LNCaP clone FGC (cell line): ENCODE data around the gene AMIGO2.
"Not testable (repeated sequence)": the region's sequence is repeated elsewhere in the genome, so short reads cannot be mapped to it uniquely, and the experiment has no call there.

Source experiments
- DNase-seq: peaks from one replicate; pipeline ENCODE4 v3.0.0-alpha.2; 2011; ENCODE audit warnings: low read depth
- H3K4me3 ChIP-seq: 2 replicates; pipeline ENCODE4 v1.5.1; 2011; ENCODE audit warnings: mild to moderate bottlenecking, low read depth, low read length, control low read depth
- CTCF ChIP-seq: IDR thresholded peaks from 2 replicates; pipeline ENCODE4 v1.5.1; 2012; ENCODE audit warnings: mild to moderate bottlenecking; ENCODE audit not compliant: control insufficient read depth, insufficient read depth; ENCODE audit errors: extremely low read depth

AMIGO2 gene

DNA sequence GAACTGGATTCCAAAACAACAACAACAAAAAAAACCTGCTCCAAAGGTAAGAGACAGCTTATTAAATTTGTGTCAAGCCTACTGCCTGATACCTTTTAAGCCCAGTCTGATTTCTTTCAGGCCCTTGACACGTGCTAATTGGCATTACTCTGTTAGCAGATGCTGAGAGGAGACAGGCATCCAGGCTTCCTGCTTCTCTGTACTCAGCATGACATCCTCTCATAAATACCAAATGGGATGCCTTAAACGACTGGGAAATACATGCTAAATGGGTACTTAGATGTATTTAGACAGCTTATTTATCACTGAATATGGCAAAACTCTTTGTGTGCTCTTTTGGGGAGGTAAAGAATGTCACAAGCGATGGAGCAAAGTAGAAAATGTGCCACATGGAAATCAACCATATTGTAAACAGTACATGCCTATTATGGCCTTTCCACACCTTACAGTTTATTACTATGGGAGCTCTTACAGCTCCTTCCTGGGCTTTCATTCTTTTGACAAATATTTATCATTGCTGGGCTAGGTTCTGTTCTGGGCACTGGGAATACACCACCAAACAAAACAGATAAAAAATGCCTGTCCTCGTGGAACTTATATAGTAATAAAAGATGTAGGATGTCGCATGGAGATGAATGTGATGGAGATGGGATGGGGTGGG lies 11.9 kb downstream of the AMIGO2 start:
- no peak for TF ChIP-seq CTCF
- H3K4me3 ChIP-seq: no peak overlapping the region
- no peak for DNase-seq

DNA sequence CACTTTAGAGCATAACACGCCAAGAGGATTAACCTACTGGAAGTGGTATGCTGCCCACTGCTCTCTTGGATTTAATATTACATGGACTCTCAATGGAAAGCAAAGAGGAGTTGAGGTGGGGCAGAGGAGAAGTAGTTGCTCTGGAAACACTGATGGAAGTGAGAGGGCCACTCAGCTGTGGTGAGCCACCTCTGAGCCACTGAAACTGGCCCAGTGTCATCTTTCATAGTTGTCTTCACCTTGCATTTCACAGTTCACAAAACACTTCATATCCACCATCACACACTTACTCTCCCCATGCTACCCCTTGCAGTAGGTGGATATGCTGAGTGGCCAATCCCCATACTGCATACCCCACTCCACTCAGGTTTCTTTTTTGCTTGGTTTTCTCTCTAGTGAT lies 12.6 kb downstream of the AMIGO2 start:
- no peak overlapping the region for H3K4me3 ChIP-seq
- DNase-seq: no peak
- no peak for TF ChIP-seq CTCF

DNA sequence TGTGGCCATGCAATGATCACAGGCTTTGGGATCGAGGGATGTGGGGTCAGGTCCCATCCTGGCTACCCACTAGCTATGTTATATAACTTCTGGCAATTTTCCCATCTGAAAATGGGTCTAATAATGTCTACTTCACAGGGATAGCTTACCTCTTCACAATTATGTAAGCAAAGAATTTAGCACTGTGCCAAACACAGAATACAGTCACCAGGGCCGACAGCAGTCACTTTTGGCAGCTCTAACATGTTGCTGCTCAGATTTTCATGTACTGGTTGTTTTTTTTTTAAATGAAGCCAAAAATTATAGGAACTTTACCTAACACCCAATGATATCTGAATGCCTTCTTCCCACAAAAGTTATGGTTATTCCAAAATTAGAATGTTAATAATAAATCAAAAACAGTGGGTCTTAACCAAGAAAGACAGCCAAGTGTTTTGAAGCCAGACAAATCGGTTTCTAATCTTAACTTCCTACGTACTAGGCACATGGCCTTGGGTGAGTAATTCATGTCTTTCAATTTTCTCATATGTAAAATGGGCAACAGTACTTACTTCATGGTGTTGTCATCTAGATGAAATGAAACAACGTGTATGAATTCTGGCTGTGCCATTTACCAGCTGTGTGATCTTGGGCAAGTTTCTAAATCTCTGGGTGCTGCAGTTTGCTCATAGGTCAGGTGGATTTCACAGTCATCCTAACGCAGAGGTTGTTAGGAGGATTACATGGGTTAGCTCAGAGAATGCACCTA lies 13.3 kb downstream of the AMIGO2 start:
- no peak for TF ChIP-seq CTCF
- H3K4me3 ChIP-seq: no peak overlapping the region
- no peak for DNase-seq

- DNase-seq: no peak
- TF ChIP-seq CTCF: no peak
- no peak overlapping the region for H3K4me3 ChIP-seq
These were observed 14.2 kb downstream of the AMIGO2 start for GRCh38 chr12:47065546-47065945.

DNA sequence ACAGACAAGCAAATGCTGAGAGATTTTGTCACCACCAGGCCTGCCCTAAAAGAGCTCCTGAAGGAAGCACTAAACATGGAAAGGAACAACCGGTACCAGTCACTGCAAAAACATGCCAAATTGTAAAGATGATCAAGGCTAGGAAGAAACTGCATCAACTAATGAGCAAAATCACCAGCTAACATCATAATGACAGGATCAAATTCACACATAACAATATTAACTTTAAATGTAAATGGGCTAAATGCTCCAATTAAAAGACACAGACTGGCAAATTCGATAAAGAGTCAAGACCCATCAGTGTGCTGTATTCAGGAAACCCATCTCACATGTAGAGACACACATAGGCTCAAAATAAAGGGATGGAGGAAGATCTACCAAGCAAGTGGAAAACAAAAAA lies 21.1 kb downstream of the AMIGO2 start:
- H3K4me3 ChIP-seq, DNase-seq: not testable (repeated sequence)

DNA sequence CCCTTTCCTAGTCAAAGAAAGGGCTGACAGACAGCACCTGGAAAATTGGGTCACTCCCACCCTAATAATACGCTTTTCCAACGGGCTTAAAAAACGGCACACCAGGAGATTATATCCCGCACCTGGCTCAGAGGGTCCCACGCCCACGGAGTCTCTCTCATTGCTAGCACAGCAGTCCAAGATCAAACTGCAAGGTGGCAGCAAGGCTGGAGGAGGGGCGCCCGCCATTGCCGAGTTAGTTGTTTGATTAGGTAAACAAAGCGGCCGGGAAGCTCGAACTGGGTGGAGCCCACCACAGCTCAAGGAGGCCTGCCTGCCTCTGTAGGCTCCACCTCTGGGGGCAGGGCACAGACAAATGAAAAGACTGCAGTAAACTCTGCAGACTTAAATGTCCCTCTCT lies 22.8 kb downstream of the AMIGO2 start:
- H3K4me3 ChIP-seq, DNase-seq: not testable (repeated sequence)

DNA sequence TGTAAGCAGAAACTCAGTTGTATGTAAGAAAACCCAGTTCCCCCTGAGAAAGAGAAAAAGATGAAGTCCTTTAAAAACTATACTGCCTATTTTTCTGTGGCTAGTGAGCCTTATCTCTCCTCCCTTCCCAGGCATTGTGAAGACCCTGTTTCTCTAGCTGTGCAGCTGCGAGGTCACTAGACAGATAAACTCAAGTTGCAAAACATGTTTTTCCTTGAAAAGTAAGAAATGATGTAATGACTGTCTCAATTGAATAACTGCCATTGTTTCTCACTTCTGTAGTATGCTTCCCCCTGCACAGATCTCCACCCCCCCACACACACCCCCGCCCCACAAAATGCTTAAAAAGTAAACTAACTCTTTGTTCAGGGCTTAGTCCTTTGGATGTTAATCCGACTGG lies 23.9 kb downstream of the AMIGO2 start:
- not testable (repeated sequence) for DNase-seq

DNA sequence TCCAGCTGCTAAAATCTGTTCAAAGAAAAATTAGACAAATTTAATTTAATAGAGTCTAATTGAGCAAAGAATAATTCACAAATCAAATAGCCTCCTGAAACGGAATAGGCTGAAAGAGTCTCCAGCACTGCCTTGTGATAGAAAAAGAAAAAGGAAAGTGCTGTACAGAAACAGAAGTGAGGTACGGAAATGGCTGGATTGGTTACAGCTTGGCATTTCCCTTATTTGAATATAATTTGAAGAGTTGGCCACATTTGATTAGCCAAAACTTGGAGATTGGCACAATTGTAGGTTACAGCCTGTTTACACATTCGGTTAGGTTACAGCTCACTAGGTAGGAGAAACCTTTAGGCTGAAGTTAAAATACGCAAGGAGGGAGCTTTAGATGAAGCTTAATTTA lies 25.1 kb downstream of the AMIGO2 start:
- no peak for DNase-seq
- no peak overlapping the region for H3K4me3 ChIP-seq
- TF ChIP-seq CTCF: no peak

More for the DNA sequence above, 23.9 kb downstream of the AMIGO2 start:
- not testable (repeated sequence) for H3K4me3 ChIP-seq

DNA sequence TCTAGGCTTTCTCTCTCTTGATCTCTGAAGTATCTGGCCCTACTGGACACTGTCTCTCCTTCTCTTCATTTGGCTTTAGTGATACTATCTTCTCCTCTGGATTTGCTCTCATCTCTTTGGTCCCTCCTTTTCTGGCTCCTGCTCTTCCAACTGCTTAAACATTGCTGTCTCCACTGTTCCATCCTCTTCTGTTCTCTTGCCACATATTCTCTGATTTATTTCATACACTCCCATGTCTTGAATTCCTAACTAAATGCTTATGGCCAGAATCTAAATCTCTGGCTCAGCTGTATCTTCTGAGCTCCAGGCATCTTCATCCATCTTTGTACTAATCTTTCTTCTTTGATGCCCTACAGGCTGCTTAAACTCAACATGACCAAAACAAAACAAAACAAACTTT lies 25.8 kb downstream of the AMIGO2 start:
- H3K4me3 ChIP-seq: no peak overlapping the region
- no peak for TF ChIP-seq CTCF
- no peak for DNase-seq
